CD1c-positive myeloid dendritic cell (primary cell): Measurements from ENCODE around the gene MFAP5.

Experiments
- DNase-seq: peaks from one replicate; pipeline ENCODE4 v3.0.0-alpha.2; 2016; ENCODE audit errors: extremely low spot score

MFAP5 gene

GRCh38 chr12:8662593-8662992 lies at the start of gene MFAP5:
TSS of gene MFAP5 (minus strand) at chr12:8662826. CDS start at chr12:8662104, 722 bp downstream.
- no peak for DNase-seq

DNA sequence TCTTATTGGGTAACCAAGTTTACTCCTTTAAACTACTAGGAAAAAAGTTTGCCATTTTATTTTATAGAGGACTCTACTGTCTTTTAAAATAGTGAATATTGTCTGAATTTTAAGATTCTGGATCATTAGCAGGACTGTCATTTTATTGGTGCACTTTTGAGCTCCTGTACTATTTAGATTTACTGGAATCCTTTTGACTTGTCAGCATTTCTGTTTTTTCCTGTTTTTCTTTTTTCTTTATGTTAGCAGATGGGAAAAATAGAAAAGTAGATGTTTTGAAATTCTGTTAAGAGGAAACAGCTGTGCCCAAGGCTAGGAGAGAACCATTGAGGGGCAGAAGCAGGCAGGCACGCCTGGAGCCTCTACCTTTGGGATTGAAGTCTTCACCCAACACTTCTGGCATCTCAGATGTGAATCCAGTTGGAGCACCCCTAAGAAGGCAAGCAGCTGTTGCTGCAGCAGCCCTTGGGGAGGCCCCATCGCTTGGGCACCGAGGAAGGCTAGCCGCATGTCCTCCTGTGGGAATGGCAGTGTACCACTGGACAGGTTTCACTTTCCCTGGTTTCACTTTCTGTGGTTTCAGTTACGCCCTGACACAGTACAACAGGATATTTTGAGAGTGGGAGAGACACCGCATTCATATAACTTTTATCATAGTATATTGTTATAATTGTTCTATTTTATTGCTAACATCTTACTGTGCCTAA lies 46.7 kb upstream of the MFAP5 start:
- DNase-seq = peak; percentile 28

DNA sequence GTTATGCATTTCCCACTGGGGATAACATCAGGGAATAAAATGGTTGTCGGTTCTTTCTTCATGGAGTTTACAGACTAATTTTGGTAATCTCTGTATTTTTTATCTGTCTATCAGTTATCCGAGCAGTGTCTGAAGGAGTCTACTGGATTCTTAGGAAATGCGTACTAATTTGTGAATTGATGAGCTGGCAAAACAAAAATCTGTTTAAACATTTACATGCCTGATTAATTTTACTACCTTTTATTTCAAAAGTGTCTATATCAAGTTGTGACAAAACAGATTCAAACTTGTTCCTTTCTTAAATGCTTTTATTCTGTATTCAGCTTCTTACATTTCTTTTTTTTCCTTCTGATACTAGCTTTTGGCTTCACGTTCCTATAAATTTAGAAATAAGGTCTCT lies 39.5 kb upstream of the MFAP5 start:
- DNase-seq = no peak

GRCh38 chr12:8701046-8701660 lies 38.5 kb upstream of the MFAP5 start:
- DNase-seq = no peak

DNA sequence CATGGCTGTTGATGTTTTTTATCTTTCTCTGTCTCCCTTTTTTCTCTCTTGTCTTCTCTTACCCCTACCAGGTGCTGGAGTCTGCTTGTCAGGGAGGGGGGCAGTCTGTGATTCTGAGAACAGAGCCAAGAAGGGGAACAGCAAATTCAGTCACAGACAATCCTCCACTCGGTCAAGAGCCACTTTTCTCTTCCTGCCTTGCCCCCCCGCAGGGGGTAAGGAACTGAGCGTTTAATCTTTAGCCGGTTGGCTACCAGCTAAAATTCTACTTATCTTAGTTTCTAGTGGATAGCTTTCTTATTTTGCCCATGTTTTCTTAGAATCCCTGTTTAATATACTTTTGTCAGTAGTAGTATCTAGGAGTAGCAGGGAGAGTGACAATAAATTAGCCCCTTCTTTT lies 37.1 kb upstream of the MFAP5 start:
- DNase-seq = peak; percentile 32

DNA sequence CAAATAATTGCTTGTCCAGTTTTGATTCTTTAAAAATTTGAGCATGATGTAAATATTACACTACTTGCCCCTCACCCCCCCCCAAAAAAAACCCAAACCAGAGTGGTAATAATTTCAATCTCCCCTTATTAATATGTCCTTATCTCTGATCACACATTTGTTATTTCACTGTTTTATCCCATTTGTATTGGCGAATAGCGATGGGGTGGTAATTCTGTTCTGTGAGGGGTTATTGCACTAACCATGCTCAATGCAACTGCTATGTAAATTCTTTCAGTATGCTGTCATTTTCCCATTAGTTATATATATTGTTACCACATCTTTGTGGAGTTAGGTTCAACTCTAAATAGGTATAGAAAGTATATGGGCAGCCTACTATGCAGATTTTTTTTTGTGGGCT lies 36.3 kb upstream of the MFAP5 start:
- DNase-seq = no peak

GRCh38 chr12:8698132-8698851 lies 35.7 kb upstream of the MFAP5 start:
- peak; percentile 69 for DNase-seq

DNA sequence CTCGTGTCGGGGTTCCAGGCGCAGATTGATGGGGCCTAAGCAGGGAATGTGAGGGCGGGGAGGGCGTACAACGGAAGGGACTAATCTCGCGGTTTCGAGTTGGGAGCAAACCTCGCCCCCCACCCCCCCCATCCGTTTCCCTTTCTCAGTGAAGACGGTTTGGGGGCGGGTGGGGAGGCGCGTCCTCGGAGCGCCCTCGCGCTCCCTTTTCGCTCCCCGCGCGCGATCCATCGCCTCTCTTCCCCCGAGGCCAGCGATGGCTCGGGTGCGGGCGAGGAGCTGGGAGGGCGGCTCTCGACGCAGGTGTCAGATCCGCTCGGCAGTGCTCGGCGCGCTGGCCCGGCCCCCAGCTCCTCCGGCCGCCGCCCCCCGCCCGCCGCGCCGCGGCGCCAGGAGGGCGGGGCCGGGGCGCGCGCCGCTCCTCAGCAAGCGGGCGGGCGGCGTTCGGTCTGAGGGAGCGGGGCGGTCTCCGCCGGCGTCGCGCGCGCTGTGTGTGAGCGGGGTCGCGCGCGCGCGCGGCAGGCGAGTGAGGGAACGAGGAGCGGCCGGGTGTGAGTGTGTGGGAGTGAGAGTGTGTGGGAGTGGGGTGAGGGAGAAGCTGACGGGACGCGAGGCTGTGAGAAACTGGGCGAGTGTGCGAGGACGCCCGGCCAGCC lies 35.0 kb upstream of the MFAP5 start, which contains the start of gene RIMKLB:
TSS of gene RIMKLB (plus strand) at position 516 of the 656 bp plus-strand sequence. CDS start 15,876 bp downstream, outside the sequence.
- DNase-seq = peak; percentile 89

GRCh38 chr12:8697120-8697475 lies 34.5 kb upstream of the MFAP5 start:
- peak; percentile 32 for DNase-seq

DNA sequence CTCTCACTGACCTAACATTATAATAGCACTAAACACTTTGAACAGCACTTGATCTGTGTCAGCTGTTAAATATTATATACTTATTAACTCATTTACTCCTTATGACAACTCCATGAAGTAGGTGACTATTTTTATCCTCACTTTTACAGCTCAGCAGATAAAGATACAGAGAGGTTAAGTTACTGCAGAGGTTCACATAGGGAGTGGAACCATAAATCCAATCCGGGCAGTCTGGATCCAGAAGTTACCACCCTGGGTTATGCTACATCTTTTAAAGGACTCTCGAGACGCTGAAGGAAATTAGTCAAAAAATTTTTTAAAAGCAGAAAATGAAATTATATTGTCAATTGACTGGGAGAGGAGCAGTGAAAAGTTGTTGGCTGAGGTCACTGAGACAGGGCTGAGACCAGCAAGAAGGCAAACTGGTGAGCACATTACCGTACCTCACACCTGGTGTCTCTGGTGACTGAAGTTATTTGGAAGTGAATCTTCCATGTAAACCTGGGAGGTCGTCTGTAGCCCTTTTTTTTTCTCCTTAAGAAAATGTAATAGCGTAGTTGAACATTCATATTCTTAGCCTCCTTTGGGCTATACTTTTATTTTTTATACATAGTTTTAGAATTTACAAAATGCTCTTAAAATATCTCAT lies 33.9 kb upstream of the MFAP5 start:
- no peak for DNase-seq

GRCh38 chr12:8695116-8695515 lies 32.5 kb upstream of the MFAP5 start:
- DNase-seq = no peak

DNA sequence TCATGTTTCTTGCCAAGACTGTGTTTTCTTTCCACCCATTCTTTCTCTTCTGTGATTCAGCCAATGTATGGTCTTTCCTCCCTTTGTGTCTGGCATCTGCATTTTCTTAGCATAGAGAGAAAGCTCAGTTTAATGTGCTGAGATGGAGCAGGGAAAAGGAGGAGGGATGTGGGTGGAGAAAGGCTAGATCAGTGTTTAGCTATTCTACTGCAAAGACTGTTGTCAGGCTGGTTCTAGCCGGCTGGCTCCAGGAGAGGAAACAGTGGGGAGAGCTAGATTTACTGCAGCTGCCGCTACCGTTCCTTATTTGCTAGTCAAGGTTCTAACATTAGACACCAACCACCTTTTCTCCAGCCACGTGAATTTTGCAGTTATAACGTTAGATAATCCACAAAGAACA lies 29.9 kb upstream of the MFAP5 start:
- DNase-seq = no peak

GRCh38 chr12:8689681-8690080 lies 27.1 kb upstream of the MFAP5 start:
- DNase-seq = no peak

DNA sequence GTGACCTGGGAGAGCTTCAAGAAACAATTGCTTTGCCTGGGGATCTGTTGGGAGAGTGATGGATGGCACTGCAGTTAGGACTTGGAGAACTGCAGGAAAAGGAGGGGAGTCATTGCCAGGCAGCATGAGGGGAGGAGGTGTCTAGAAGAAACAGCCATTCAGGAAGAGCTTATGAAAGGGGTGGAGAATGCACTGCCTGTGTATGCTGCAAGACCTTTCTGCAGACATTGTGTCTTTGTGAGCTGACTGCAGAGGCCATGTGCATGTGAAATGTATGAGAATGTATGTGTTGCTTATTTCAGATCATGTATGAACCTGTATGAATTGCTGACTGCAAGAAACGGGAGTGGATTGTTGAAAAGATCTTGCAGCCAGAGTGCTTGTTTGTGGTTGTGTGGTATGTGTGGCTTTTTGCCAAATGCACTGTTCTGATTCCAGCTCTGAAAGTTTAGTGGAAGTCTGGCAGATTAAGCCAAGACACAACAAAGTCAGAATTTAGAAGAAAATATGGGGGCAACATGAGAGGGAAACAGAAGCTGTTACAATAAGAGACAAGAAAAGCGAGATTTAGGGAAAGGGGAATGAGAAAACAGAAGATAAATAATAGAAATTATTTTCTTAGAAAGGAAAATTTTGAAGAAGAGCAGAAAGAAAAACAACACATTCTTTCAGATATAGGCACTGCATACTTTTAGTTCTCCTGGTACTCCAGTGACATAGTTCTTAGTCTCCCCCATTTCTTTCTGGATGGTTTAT lies 25.4 kb upstream of the MFAP5 start:
- DNase-seq = no peak

- no peak for DNase-seq
Measured at GRCh38 chr12:8685051-8685450, 22.4 kb upstream of the MFAP5 start.

GRCh38 chr12:8681129-8681884 lies 18.7 kb upstream of the MFAP5 start:
- DNase-seq = no peak

GRCh38 chr12:8680533-8680932 lies 17.9 kb upstream of the MFAP5 start:
- DNase-seq = no peak

DNA sequence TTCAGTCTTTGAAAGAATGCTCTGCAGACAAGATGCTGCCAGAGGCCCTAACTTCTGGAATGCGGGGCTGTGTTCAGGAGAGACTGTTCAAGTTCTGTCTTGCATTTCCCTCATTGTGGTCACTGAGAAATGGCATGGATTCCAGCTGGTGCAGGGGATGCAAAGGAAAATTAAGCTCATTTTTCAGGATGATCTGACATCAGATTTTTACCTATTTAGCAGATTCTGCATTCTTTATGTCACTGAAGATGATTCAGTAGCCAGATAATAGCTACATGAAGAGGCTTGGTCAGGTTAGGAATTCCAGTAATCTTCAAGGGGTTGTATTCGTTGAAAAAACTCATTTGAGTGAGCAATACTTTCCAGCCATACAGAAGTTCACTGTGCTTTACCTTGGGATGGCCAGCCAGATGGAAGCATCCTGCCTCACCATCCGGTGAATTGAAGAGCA lies 16.1 kb upstream of the MFAP5 start:
- DNase-seq = no peak

DNA sequence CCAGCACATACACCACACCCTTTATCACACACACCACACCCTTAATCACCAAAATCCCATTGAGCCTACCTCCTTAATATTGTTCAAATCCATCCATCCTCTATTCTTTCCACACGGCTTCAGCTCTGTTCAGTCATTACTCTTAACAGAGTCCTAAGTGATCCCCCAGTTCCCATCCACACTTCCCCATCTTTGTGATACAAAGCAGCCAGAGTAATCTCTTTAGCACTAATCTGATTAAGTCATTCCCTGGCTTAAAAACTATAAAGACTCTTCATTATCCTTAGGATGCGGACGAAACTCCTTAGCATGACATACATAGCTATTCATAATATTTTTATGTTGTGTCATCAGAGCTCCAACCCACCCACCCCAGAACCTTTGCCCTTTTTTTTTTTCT lies 14.7 kb upstream of the MFAP5 start:
- no peak for DNase-seq

GRCh38 chr12:8676651-8677050 lies 14.0 kb upstream of the MFAP5 start:
- DNase-seq = no peak
